ENCODE data around the gene MICAL3.

Gene MICAL3

DNA sequence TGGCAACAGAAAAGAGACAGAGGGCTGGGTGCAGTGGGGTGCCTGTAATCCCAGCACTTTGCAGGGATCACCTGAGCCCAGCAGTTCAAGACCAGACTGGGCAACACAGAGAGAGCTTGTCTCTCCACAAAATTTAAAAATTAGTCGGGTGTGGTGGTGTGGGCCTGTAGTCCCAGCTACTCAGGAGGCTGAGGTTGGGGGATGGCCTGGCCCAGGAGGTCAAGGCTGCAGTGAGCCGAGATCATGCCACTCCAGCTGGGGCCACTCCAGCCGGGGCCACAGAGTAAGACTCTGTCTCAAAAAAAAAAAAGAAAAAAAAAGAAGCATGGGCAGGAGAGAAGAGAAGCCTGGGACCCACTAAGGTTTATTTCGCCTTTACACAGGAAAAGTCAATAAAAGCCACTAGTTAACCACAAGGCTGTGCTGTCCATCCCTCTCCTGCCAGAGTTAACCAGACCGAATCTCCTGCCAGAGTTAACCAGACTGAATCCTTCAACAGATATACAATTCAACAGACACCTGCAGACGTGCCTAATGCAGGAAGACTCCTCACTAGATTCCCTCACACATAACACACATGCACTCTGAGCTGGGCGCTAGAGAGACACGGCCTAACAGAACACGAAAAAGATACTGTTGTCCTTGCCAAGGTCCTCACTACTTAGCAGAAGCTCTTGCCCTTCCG, 29.8 kb downstream of the MICAL3 start:
- no peak for TF ChIP-seq TAF1 (IDR thresholded peaks at IDR 0.05; ENCODE audit: borderline replicate concordance, insufficient read depth, low read length)
- no peak for TF ChIP-seq FOXP2 (optimal IDR thresholded peaks at IDR 0.05; ENCODE audit: borderline replicate concordance, extremely low read depth, extremely low read length, insufficient read depth)
- TF ChIP-seq SIN3A (IDR thresholded peaks at IDR 0.05; ENCODE audit: borderline replicate concordance, insufficient read depth, low read length) = no peak

GRCh38 chr22:17990942-17991341, 33.4 kb downstream of the MICAL3 start:
- TF ChIP-seq FOXP2 (optimal IDR thresholded peaks at IDR 0.05; ENCODE audit: borderline replicate concordance, extremely low read depth, extremely low read length, insufficient read depth) = no peak
- no peak for TF ChIP-seq SIN3A (IDR thresholded peaks at IDR 0.05; ENCODE audit: borderline replicate concordance, insufficient read depth, low read length)
- no peak for TF ChIP-seq TAF1 (IDR thresholded peaks at IDR 0.05; ENCODE audit: borderline replicate concordance, insufficient read depth, low read length)
- no peak for TF ChIP-seq POLR2AphosphoS5 (IDR thresholded peaks at IDR 0.05; ENCODE audit: low read depth, low read length)
- TF ChIP-seq REST (IDR thresholded peaks at IDR 0.05; ENCODE audit: insufficient read depth in 1 of 2, low read depth in 2 of 2, low read length in 2 of 2) = no peak

GRCh38 chr22:17990147-17990546, 34.2 kb downstream of the MICAL3 start:
- TF ChIP-seq POLR2AphosphoS5 (IDR thresholded peaks at IDR 0.05; ENCODE audit: low read depth, low read length) (no peak), TAF1 (IDR thresholded peaks at IDR 0.05; ENCODE audit: borderline replicate concordance, insufficient read depth, low read length) (no peak), FOXP2 (optimal IDR thresholded peaks at IDR 0.05; ENCODE audit: borderline replicate concordance, extremely low read depth, extremely low read length, insufficient read depth) (no peak), SIN3A (IDR thresholded peaks at IDR 0.05; ENCODE audit: borderline replicate concordance, insufficient read depth, low read length) (no peak), REST (IDR thresholded peaks at IDR 0.05; ENCODE audit: insufficient read depth in 1 of 2, low read depth in 2 of 2, low read length in 2 of 2) (no peak)

DNA sequence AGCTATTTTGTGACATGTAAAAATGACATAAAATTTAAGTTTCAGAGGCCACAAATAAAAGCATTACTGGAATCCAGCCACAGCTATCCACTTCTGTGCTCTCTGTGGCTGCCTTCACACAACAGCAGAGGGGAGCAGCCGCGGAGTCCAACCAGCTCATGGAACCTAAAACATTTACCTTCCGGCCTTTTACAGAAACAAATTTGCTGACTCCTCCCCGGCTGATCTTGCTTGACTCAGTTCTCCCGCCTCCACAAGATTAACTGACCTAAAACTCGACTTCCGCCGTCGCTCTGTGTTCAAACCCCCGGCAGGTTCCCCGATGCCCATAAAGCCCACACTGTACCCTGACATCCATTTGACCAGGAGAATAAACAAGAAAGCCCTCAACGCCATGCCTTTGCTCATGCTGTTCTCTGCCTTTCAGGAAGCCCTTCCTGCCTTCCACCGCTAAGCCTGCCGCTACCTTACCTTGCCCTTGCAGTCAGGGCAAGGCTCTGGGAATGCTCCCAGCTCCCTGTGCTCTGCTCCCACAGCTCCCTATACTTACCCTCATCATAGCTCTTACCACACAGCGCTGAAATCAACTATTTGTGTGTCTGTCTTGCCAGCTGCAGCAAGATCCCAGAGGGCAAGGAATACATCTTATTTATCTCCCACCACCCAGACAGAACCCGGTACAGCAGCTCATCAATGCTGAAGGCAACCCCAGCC, 35.4 kb downstream of the MICAL3 start:
- TF ChIP-seq REST (IDR thresholded peaks at IDR 0.05; ENCODE audit: insufficient read depth in 1 of 2, low read depth in 2 of 2, low read length in 2 of 2) = no peak

DNA sequence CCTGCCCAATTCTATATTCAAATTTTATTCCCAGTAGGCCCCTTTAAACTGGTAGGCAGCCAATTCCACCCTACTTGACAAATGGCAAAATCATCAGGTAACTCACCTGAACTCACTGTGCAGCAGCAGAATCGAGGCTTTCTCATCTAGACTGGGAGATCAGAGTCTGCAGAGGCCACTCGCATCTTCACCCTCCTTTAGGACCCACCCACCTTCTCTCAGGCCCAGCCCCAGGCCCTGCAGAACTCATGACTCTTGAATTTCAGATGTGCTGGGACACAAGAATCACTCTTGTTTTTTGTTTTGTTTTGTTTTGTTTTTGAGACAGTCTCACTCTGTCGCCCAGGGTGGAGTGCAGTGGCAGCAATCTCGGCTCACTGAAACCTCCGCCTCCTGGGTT, 38.8 kb downstream of the MICAL3 start:
- TF ChIP-seq SIN3A (IDR thresholded peaks at IDR 0.05; ENCODE audit: borderline replicate concordance, insufficient read depth, low read length) = no peak
- TF ChIP-seq POLR2AphosphoS5 (IDR thresholded peaks at IDR 0.05; ENCODE audit: low read depth, low read length) = no peak
- TF ChIP-seq FOXP2 (optimal IDR thresholded peaks at IDR 0.05; ENCODE audit: borderline replicate concordance, extremely low read depth, extremely low read length, insufficient read depth) = no peak
- no peak for TF ChIP-seq REST (IDR thresholded peaks at IDR 0.05; ENCODE audit: insufficient read depth in 1 of 2, low read depth in 2 of 2, low read length in 2 of 2)
- TF ChIP-seq TAF1 (IDR thresholded peaks at IDR 0.05; ENCODE audit: borderline replicate concordance, insufficient read depth, low read length) = no peak

Measured in PFSK-1 (cell line).